Gastroesophageal sphincter (tissue), 3 donors: Measurements from ENCODE around the gene TSPYL1.

ENCODE experiments used
- POLR2A ChIP-seq, 2 donors: fragments of 450-650 bp; IDR thresholded peaks; one replicate each; pipeline ENCODE4 v1.6.1; 2017; ENCODE audit warnings: antibody characterized with exemption in 2 of 2, mild to moderate bottlenecking in 2 of 2, moderate library complexity in 1 of 2
- TF ChIP-seq, protein P1 (sequence below), 4 experiments: fragments of 200-600 bp in 2 of 4; fragments of 450-650 bp in 2 of 4; sonication (generic) in 1 of 4; IDR thresholded peaks; one replicate each; pipeline ENCODE4 v1.5.1; 2017 to 2019; ENCODE audit warnings: antibody characterized with exemption in 4 of 4, mild to moderate bottlenecking in 2 of 4, moderate library complexity in 2 of 4

GRCh38 chr6:116298973-116299372, 19.2 kb upstream of the TSPYL1 start:
- TF ChIP-seq, protein P1, sequence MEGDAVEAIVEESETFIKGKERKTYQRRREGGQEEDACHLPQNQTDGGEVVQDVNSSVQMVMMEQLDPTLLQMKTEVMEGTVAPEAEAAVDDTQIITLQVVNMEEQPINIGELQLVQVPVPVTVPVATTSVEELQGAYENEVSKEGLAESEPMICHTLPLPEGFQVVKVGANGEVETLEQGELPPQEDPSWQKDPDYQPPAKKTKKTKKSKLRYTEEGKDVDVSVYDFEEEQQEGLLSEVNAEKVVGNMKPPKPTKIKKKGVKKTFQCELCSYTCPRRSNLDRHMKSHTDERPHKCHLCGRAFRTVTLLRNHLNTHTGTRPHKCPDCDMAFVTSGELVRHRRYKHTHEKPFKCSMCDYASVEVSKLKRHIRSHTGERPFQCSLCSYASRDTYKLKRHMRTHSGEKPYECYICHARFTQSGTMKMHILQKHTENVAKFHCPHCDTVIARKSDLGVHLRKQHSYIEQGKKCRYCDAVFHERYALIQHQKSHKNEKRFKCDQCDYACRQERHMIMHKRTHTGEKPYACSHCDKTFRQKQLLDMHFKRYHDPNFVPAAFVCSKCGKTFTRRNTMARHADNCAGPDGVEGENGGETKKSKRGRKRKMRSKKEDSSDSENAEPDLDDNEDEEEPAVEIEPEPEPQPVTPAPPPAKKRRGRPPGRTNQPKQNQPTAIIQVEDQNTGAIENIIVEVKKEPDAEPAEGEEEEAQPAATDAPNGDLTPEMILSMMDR (IDR thresholded peaks at IDR 0.05): no peak
- no peak for TF ChIP-seq POLR2A (IDR thresholded peaks at IDR 0.05)
